Measurements from ENCODE around the gene WASHC3. TPM values are rescaled to one million over a fixed set of nuclear protein-coding genes. Genes with fewer than 3 reads are reported as not detected.

Gene WASHC3
- total and polyA plus RNA-seq, 3 experiments from 2014 or later, result 40.0 to 101 (median 42.0) TPM

DNA sequence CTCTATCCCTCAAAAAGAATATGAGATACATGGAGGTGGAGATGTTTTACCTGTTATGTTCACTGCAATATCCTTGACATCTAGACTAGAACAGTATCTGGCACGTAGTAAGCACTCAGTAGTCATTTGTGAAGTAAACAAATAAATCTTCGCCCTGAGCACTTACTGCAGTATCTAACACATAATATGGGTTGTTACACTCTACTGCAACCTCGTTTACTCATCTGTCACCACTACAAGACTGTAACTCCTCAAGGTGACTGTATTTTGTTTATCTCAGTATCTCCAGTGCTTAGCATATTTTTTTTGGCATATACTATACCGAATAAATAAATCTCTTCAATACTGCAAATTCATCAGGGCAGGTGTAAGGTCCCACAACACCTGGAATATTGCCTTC lies 66.1 kb downstream of the WASHC3 start:
- Mint-ChIP-seq H3K27ac (no peak overlapping the region), H3K36me3 (peaks cover 0 to 3% (median 0%) of the 10 kb centered on the region in 3 donors), H3K27me3 (peaks cover 10 to 35% of the 10 kb centered on the region in 2 donors), H3K4me1 (no peaks in the 10 kb centered on the region), H3K4me3 (no peak overlapping the region), H3K9me3 (no peaks in the 10 kb centered on the region)
- no peak for DNase-seq
- ChIA-PET CTCF (interaction anchor here (1.2 kb wide), 1 partner anchor 10 kb away, joined by 3 read pairs; no protein-coding TSS in a partner anchor), POLR2A (no interaction called here)
- no peaks in the 10 kb centered on the region for H3K36me3 ChIP-seq (ENCODE audit: insufficient read depth, low read length)
- no peaks in the 10 kb centered on the region for H3K9me3 ChIP-seq (ENCODE audit: low read length)
- H3K27me3 ChIP-seq (ENCODE audit: insufficient read depth, low read length, poor library complexity, severe bottlenecking), result no peaks in the 10 kb centered on the region
- H3K27ac ChIP-seq (ENCODE audit: low read depth, low read length), result no peak overlapping the region
- H3K4me1 ChIP-seq (ENCODE audit: insufficient read depth, low read length), result no peaks in the 10 kb centered on the region
- H3K4me3 ChIP-seq (ENCODE audit: low read length), result no peak overlapping the region

DNA sequence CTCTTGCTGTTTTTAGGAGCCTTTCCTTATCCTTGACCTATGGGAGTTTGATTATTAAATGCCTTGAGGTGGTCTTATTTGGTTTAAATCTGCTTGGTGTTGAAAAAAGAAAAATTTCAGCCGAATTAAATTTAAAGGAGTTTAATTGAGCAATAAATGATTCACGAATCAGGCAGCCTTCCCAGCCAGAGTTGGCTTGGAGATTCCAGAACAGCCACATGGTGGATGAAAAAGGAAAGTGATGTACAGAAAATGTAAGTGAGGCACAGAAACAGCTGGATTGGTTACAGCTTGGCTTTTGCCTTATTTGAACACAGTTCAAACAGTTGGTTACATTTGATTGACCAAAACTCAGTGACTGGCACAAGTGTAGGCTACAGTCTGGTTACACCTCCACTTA lies 69.7 kb downstream of the WASHC3 start:
- no peak overlapping the region for H3K27ac ChIP-seq (ENCODE audit: low read depth, low read length)
- no peaks in the 10 kb centered on the region for H3K9me3 Mint-ChIP-seq
- no peaks in the 10 kb centered on the region for H3K36me3 ChIP-seq (ENCODE audit: insufficient read depth, low read length)
- no peaks in the 10 kb centered on the region for H3K27me3 ChIP-seq (ENCODE audit: insufficient read depth, low read length, poor library complexity, severe bottlenecking)
- ChIA-PET CTCF (no interaction called here), POLR2A (no interaction called here)
- H3K4me1 ChIP-seq (ENCODE audit: insufficient read depth, low read length), result no peaks in the 10 kb centered on the region
- H3K27me3 Mint-ChIP-seq, result peaks cover 12 to 31% of the 10 kb centered on the region in 2 donors
- no peak overlapping the region for H3K4me3 ChIP-seq (ENCODE audit: low read length)
- DNase-seq, result no peak
- H3K4me3 Mint-ChIP-seq, result no peak overlapping the region
- H3K4me1 Mint-ChIP-seq, result no peaks in the 10 kb centered on the region
- H3K36me3 Mint-ChIP-seq, result peaks cover 0 to 3% (median 0%) of the 10 kb centered on the region in 3 donors
- no peak overlapping the region for H3K27ac Mint-ChIP-seq
- H3K9me3 ChIP-seq (ENCODE audit: low read length), result no peaks in the 10 kb centered on the region

DNA sequence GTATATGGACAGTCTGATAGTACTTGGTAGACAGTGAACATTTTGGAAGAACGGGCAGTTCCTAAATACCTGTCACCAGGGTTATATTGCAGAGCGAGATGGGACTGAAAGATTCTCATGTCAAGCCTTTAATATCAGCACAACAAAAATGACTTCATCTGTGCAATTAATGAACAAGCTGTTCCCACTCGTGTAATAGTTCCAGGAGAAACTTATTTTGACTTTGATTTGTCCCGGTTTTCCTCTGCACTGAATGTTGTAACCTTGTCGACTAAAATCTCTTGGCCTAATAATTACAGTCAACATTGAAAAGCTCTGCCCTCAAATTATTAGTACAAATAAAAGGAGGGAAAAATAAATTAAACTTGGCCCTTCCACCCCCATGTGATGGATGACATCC lies 79.5 kb downstream of the WASHC3 start:
- CTCF ChIA-PET, result no interaction called here
- POLR2A ChIA-PET, result no interaction called here

DNA sequence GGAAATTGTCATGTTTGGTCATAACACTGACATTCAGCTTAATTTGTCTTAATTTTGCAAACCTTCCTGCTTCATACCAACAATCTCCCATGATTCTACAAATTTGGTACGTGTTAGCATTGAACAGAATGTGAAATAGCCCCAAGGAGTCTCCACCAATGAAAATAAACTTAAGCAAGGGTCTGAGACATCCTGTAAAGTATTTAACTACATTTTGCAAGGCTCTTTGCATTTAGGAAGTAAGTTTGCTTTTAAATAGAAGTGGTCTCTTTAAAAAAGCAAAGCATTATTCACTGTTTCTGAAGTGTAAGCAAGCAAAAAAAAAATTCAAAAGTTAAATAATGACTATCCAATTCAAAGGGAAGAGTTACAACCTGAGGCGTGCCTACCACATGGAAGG lies 79.9 kb downstream of the WASHC3 start:
- Histone ChIP-seq H3K27ac (ENCODE audit: low read depth, low read length) (no peak overlapping the region), H3K4me3 (ENCODE audit: low read length) (no peak overlapping the region), H3K4me1 (ENCODE audit: insufficient read depth, low read length) (no peaks in the 10 kb centered on the region), H3K9me3 (ENCODE audit: low read length) (no peaks in the 10 kb centered on the region), H3K36me3 (ENCODE audit: insufficient read depth, low read length) (no peaks in the 10 kb centered on the region), H3K27me3 (ENCODE audit: insufficient read depth, low read length, poor library complexity, severe bottlenecking) (no peaks in the 10 kb centered on the region)
- Mint-ChIP-seq H3K27me3 (peaks cover 0 to 5% of the 10 kb centered on the region in 2 donors), H3K36me3 (no peaks in the 10 kb centered on the region), H3K9me3 (no peaks in the 10 kb centered on the region), H3K4me1 (no peaks in the 10 kb centered on the region), H3K4me3 (no peak overlapping the region), H3K27ac (no peak overlapping the region)
- ChIA-PET CTCF (no interaction called here), POLR2A (no interaction called here)
- DNase-seq, result no peak

More for the DNA sequence above, 79.5 kb downstream of the WASHC3 start:
- no peak overlapping the region for H3K4me3 Mint-ChIP-seq
- no peaks in the 10 kb centered on the region for H3K36me3 ChIP-seq (ENCODE audit: insufficient read depth, low read length)
- H3K4me1 Mint-ChIP-seq, result no peaks in the 10 kb centered on the region
- H3K27ac ChIP-seq (ENCODE audit: low read depth, low read length), result no peak overlapping the region
- no peaks in the 10 kb centered on the region for H3K9me3 Mint-ChIP-seq
- no peak overlapping the region for H3K4me3 ChIP-seq (ENCODE audit: low read length)
- no peak for DNase-seq
- H3K36me3 Mint-ChIP-seq, result no peaks in the 10 kb centered on the region
- H3K4me1 ChIP-seq (ENCODE audit: insufficient read depth, low read length), result no peaks in the 10 kb centered on the region
- no peaks in the 10 kb centered on the region for H3K9me3 ChIP-seq (ENCODE audit: low read length)
- H3K27me3 ChIP-seq (ENCODE audit: insufficient read depth, low read length, poor library complexity, severe bottlenecking), result no peaks in the 10 kb centered on the region
- H3K27me3 Mint-ChIP-seq, result peaks cover 0 to 5% of the 10 kb centered on the region in 2 donors
- no peak overlapping the region for H3K27ac Mint-ChIP-seq

DNA sequence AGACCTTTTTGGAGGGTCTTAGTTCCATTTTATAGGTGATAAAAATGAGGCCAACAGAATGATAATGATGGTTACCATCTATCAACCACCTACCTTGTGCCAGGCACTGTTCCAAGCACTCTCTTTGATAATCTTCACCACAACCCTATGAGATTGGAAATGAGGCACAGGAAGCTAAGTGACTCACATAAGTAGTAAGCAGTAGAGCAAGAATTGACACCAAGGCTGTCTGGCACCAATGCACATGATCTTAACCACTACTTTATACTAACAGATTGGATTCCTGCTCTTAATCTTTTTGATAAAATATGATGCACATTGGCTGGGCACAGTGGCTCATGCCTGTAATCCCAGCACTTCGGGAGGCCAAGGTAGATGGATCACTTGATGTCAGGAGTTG lies 93.0 kb downstream of the WASHC3 start:
- no peak overlapping the region for H3K27ac ChIP-seq (ENCODE audit: low read depth, low read length)
- H3K36me3 Mint-ChIP-seq, result no peaks in the 10 kb centered on the region
- CTCF ChIA-PET, result interaction anchor here (0.6 kb wide), 1 partner anchor 93 kb away, joined by 3 read pairs; the partner anchor contains the start of gene WASHC3
- H3K9me3 ChIP-seq (ENCODE audit: low read length), result no peaks in the 10 kb centered on the region
- POLR2A ChIA-PET, result no interaction called here
- no peaks in the 10 kb centered on the region for H3K27me3 ChIP-seq (ENCODE audit: insufficient read depth, low read length, poor library complexity, severe bottlenecking)
- peaks cover 11 to 32% (median 20%) of the 10 kb centered on the region in 3 donors for H3K4me1 Mint-ChIP-seq
- no peaks in the 10 kb centered on the region for H3K36me3 ChIP-seq (ENCODE audit: insufficient read depth, low read length)
- peaks cover 0 to 2% (median 0%) of the 10 kb centered on the region in 5 donors for H3K9me3 Mint-ChIP-seq
- peak overlapping the region in 1 of 8 donors; percentile 43 for H3K27ac Mint-ChIP-seq
- no peaks in the 10 kb centered on the region for H3K27me3 Mint-ChIP-seq
- no peak overlapping the region for H3K4me3 Mint-ChIP-seq
- peak in 2 of 5 donors; percentile 4 to 25 for DNase-seq
- H3K4me3 ChIP-seq (ENCODE audit: low read length), result no peak overlapping the region
- H3K4me1 ChIP-seq (ENCODE audit: insufficient read depth, low read length), result peaks cover 5% of the 10 kb centered on the region

DNA sequence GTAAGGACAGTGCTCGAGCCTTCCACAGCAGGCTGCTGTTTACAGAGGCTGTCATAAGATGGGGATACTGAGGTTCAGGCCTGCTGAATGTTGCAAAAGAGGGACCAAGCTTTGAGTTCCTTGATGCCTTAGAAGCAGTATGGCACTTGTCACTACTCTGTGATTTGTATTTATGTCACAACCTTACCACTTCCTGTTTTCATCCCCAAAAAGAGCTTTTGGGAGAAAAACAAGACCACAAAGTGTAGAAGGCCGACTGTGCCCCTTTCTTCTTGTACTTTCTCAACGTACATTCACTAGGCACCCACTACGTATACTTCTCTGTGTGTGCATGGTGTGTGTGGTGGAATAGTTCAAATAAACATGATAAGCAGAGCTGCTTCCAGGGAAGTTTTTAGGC lies 94.3 kb downstream of the WASHC3 start:
- peak overlapping the region in 6 of 8 donors; percentile 15 to 69 (median 30) for H3K27ac Mint-ChIP-seq
- H3K36me3 ChIP-seq (ENCODE audit: insufficient read depth, low read length), result no peaks in the 10 kb centered on the region
- H3K27me3 Mint-ChIP-seq, result no peaks in the 10 kb centered on the region
- no peaks in the 10 kb centered on the region for H3K27me3 ChIP-seq (ENCODE audit: insufficient read depth, low read length, poor library complexity, severe bottlenecking)
- ChIA-PET POLR2A (no interaction called here), CTCF (interaction anchor here (1.3 kb wide), 1 partner anchor 28 kb away, joined by 4 read pairs; no protein-coding TSS in a partner anchor)
- H3K27ac ChIP-seq (ENCODE audit: low read depth, low read length), result no peak overlapping the region
- peaks cover 11 to 32% (median 20%) of the 10 kb centered on the region in 3 donors for H3K4me1 Mint-ChIP-seq
- peaks cover 5% of the 10 kb centered on the region for H3K4me1 ChIP-seq (ENCODE audit: insufficient read depth, low read length)
- H3K36me3 Mint-ChIP-seq, result no peaks in the 10 kb centered on the region
- no peak overlapping the region for H3K4me3 ChIP-seq (ENCODE audit: low read length)
- peaks cover 0 to 2% (median 0%) of the 10 kb centered on the region in 5 donors for H3K9me3 Mint-ChIP-seq
- peak overlapping the region in 2 of 7 donors; percentile 2 to 23 for H3K4me3 Mint-ChIP-seq
- H3K9me3 ChIP-seq (ENCODE audit: low read length), result no peaks in the 10 kb centered on the region
- peak in 2 of 5 donors; percentile 35 to 47 for DNase-seq

DNA sequence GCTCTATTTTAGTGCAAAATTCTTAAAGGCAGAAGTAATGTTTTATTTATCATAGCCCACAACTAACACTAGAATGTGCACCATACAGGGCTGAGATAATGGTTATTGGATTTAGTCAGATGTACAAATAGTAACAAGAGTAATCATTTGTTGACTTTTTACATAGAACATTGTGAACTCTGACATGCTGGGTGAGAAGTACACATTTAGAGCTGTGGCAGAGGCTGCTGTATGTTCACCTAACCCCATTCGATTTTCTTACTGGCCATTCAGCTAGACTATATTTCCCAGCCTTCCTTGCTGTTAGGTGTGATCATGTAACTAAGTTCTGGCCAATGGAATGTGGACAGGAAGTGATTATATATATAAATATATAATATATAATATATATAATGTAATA lies 95.3 kb downstream of the WASHC3 start:
- no peaks in the 10 kb centered on the region for H3K9me3 ChIP-seq (ENCODE audit: low read length)
- POLR2A ChIA-PET, result no interaction called here

DNA sequence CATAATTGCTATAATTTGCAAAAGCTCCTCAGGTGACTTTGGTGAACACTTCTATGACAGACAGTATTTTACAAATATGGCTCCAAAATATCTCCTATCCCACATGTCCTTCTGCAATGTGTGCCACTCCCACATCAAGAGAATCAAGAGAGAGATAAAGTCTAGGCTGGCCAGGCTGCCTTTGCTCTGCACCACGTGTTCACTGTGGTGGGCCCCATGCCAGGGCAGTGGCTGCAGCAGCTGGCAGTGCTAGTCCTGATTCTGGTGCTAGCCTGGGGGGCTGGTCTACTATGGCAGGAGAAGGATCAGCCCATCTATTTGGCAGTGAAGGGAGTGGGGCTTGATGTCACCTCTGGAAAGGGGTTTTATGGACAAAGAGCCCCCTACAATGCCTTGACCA lies 98.1 kb downstream of the WASHC3 start:
- H3K4me3 Mint-ChIP-seq, result no peak overlapping the region
- Histone ChIP-seq H3K36me3 (ENCODE audit: insufficient read depth, low read length) (no peaks in the 10 kb centered on the region), H3K4me3 (ENCODE audit: low read length) (no peak overlapping the region), H3K9me3 (ENCODE audit: low read length) (no peaks in the 10 kb centered on the region), H3K27ac (ENCODE audit: low read depth, low read length) (no peak overlapping the region), H3K27me3 (ENCODE audit: insufficient read depth, low read length, poor library complexity, severe bottlenecking) (no peaks in the 10 kb centered on the region), H3K4me1 (ENCODE audit: insufficient read depth, low read length) (peaks cover 5% of the 10 kb centered on the region)
- DNase-seq, result no peak
- no peak overlapping the region for H3K27ac Mint-ChIP-seq
- POLR2A ChIA-PET, result interaction anchor here (0.6 kb wide), 1 partner anchor 17 kb away, joined by 4 read pairs; no protein-coding TSS in a partner anchor
- peaks cover 0 to 6% (median 0%) of the 10 kb centered on the region in 3 donors for H3K36me3 Mint-ChIP-seq
- peaks cover 0 to 9% (median 2%) of the 10 kb centered on the region in 5 donors for H3K9me3 Mint-ChIP-seq
- peaks cover 11 to 30% (median 17%) of the 10 kb centered on the region in 3 donors for H3K4me1 Mint-ChIP-seq
- CTCF ChIA-PET, result no interaction called here
- H3K27me3 Mint-ChIP-seq, result no peaks in the 10 kb centered on the region

More for the DNA sequence above, 95.3 kb downstream of the WASHC3 start:
- H3K27me3 Mint-ChIP-seq, result no peaks in the 10 kb centered on the region
- Histone ChIP-seq H3K36me3 (ENCODE audit: insufficient read depth, low read length) (no peaks in the 10 kb centered on the region), H3K27me3 (ENCODE audit: insufficient read depth, low read length, poor library complexity, severe bottlenecking) (no peaks in the 10 kb centered on the region), H3K4me1 (ENCODE audit: insufficient read depth, low read length) (peaks cover 5% of the 10 kb centered on the region), H3K27ac (ENCODE audit: low read depth, low read length) (no peak overlapping the region), H3K4me3 (ENCODE audit: low read length) (no peak overlapping the region)
- H3K27ac Mint-ChIP-seq, result peak overlapping the region in 1 of 8 donors; percentile 17
- CTCF ChIA-PET, result interaction anchor here (1.3 kb wide), 1 partner anchor 27 kb away, joined by 4 read pairs; no protein-coding TSS in a partner anchor
- no peak for DNase-seq
- H3K4me1 Mint-ChIP-seq, result peaks cover 11 to 32% (median 20%) of the 10 kb centered on the region in 3 donors
- no peaks in the 10 kb centered on the region for H3K36me3 Mint-ChIP-seq
- peaks cover 0 to 2% (median 0%) of the 10 kb centered on the region in 5 donors for H3K9me3 Mint-ChIP-seq
- no peak overlapping the region for H3K4me3 Mint-ChIP-seq

Data from CD8-positive, alpha-beta memory T cell (primary cell).